Measurements from ENCODE around the gene GMPR. TPM values are rescaled to one million over a fixed set of nuclear protein-coding genes. Genes with fewer than 3 reads are reported as not detected.

Gene GMPR
- total RNA-seq, 2 donors from 2014 or later: 17.0 to 62.1 TPM

DNA sequence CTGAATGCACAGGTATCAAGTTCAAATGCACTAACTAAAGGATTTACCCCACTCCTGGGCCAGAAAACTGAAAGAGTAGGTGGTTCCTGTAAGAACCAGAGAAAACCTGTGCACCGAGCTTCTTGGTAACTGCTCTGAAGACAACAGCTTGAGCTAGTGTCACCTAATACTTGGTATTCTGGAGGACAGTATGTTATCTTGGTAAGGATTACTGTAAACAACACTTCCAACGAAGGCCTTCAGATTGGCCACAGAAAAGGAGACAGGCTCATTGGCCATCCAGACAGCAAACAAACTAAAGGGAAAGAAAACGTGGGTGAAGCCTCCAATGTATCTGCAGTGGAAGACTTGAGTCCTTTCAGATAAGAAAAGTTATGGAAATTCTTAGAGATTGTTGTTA is 61.5 kb downstream of the GMPR start:
- Histone ChIP-seq H3K4me3 (no peak overlapping the region), H3K4me1 (ENCODE audit: control insufficient read depth in 1 of 2, low read depth in 2 of 2) (no peaks in the 10 kb centered on the region), H3K36me3 (peaks cover 6% of the 10 kb centered on the region), H3K27ac (no peak overlapping the region), H3K27me3 (replicated peaks; ENCODE audit: insufficient read depth) (no peaks in the 10 kb centered on the region), H3K9me3 (no peaks in the 10 kb centered on the region)
- TF ChIP-seq, protein P1, sequence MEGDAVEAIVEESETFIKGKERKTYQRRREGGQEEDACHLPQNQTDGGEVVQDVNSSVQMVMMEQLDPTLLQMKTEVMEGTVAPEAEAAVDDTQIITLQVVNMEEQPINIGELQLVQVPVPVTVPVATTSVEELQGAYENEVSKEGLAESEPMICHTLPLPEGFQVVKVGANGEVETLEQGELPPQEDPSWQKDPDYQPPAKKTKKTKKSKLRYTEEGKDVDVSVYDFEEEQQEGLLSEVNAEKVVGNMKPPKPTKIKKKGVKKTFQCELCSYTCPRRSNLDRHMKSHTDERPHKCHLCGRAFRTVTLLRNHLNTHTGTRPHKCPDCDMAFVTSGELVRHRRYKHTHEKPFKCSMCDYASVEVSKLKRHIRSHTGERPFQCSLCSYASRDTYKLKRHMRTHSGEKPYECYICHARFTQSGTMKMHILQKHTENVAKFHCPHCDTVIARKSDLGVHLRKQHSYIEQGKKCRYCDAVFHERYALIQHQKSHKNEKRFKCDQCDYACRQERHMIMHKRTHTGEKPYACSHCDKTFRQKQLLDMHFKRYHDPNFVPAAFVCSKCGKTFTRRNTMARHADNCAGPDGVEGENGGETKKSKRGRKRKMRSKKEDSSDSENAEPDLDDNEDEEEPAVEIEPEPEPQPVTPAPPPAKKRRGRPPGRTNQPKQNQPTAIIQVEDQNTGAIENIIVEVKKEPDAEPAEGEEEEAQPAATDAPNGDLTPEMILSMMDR (IDR thresholded peaks at IDR 0.05): no peak
- no peak for DNase-seq (ENCODE audit: low spot score)
- ATAC-seq (ENCODE audit: insufficient number of reproducible peaks, low FRiP score, low read depth): no peak

DNA sequence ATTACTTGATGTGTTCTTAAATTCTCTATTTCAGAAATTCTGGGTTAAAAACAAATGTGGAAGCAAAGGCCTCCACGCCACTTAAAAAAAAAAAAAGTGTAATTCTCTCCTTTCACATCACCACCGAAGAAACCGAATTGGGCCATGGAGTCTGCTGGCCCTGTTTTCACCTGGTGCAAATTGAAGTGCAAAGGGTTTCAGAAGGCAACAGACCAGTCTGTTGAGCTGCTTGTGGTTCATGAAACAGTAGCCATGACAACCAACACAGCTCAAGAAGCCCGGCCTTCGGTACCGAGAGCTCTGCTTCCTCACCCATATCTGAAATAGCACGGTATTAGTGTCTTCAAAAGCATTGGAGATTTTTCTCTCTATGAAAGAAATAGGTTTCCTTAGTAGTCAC is 63.1 kb downstream of the GMPR start:
- DNase-seq (ENCODE audit: low spot score) (no peak), ATAC-seq (ENCODE audit: insufficient number of reproducible peaks, low FRiP score, low read depth) (no peak)
- Histone ChIP-seq H3K36me3 (peaks cover 11% of the 10 kb centered on the region), H3K4me1 (ENCODE audit: control insufficient read depth in 1 of 2, low read depth in 2 of 2) (no peaks in the 10 kb centered on the region), H3K27me3 (replicated peaks; ENCODE audit: insufficient read depth) (no peaks in the 10 kb centered on the region), H3K4me3 (no peak overlapping the region), H3K27ac (no peak overlapping the region), H3K9me3 (no peaks in the 10 kb centered on the region)
- TF ChIP-seq, protein P1 (IDR thresholded peaks at IDR 0.05): no peak

DNA sequence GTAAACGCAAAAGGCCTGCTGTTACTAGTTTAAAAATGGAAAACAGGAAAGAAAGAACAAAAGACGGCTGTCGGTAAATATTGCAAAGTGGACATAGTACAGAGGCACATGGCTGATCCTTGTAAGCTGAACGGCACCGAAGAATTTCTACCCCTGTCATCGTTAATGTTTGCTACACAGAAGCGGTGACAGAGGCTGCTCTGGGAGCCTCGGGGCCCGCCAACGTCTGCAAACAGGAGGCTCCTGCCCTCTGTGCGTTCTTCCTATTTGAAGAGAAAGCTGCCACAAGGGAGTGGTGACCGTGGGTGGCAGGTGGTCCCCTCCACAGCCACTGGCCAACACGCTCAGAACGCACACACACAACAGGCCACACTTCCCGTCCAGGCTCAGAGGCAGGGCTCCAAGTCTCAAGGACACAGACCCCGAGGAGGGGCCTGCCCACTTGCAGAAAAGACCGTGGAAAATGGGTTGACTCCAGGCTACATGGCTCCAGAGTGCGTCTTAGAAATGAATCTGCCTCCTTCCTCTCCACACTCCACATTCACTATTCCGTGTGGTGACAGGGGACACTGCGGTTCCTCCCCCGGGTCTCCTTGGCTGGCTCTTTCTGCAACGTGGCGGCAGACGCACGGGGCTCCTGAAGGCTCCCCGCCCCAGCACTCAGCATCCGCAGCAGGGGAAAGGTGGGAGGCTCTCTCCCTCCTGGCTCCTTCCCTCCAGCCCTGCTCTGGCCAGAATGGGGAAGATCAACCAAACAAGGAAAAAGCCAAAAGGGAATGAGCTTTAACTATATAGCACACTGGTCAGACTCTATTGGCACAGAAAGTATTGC is 64.5 kb downstream of the GMPR start:
- peaks cover 12% of the 10 kb centered on the region for H3K36me3 ChIP-seq
- no peaks in the 10 kb centered on the region for H3K9me3 ChIP-seq
- TF ChIP-seq, protein P1 (IDR thresholded peaks at IDR 0.05): no peak
- H3K27me3 ChIP-seq (replicated peaks; ENCODE audit: insufficient read depth): no peaks in the 10 kb centered on the region
- DNase-seq (ENCODE audit: low spot score): no peak
- no peaks in the 10 kb centered on the region for H3K4me1 ChIP-seq (ENCODE audit: control insufficient read depth in 1 of 2, low read depth in 2 of 2)
- H3K27ac ChIP-seq: no peak overlapping the region
- ATAC-seq (ENCODE audit: insufficient number of reproducible peaks, low FRiP score, low read depth): no peak
- H3K4me3 ChIP-seq: no peak overlapping the region

DNA sequence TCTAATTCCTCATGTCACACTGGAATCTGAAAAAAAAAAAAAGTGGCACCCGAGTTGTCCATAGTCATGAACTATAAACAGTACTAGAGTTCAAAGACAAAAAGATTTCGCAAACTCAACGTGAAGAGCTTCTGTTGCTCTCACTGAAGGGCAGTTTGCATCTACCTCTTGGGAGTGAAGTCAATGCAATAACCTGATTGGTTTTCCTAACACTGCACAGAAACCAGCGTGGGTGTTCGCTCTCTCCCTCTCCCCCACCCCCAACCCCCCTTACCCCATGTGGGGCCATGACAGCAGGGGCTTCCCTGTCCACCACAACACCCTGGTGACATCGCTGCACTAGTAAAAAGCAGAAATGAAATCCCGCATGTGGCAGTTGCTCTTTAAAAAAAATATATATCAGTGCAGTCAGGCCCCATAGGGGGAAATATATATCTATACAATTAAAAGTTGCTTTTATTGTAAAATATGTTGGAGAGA is 66.9 kb downstream of the GMPR start:
- no peaks in the 10 kb centered on the region for H3K9me3 ChIP-seq
- peaks cover 17% of the 10 kb centered on the region for H3K36me3 ChIP-seq
- ATAC-seq (ENCODE audit: insufficient number of reproducible peaks, low FRiP score, low read depth) (no peak), DNase-seq (ENCODE audit: low spot score) (no peak)
- no peaks in the 10 kb centered on the region for H3K4me1 ChIP-seq (ENCODE audit: control insufficient read depth in 1 of 2, low read depth in 2 of 2)
- TF ChIP-seq, protein P1 (IDR thresholded peaks at IDR 0.05): no peak
- H3K27ac ChIP-seq: no peak overlapping the region
- H3K4me3 ChIP-seq: no peak overlapping the region
- H3K27me3 ChIP-seq (replicated peaks; ENCODE audit: insufficient read depth): no peaks in the 10 kb centered on the region

DNA sequence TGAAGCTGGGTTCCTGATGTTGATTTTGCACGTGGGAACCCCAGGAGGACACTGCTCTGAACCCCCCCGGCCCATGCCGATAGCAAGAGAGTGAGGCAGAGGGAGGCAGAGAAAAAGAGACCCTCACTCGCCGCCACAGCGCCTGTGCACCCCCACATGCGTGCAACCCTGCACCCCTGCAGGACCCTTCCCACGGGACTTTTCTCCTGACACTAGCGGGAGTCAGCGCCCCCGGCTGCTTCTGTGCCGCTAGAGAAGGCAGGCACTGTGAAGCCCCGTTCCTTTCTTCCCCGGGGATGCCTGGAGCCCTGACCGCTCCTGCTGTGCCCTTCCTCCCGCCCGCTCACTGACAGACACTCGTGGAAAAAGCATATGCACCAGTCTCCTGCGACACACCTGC is 67.4 kb downstream of the GMPR start:
- no peaks in the 10 kb centered on the region for H3K9me3 ChIP-seq
- DNase-seq (ENCODE audit: low spot score) (no peak), ATAC-seq (ENCODE audit: insufficient number of reproducible peaks, low FRiP score, low read depth) (no peak)
- no peaks in the 10 kb centered on the region for H3K4me1 ChIP-seq (ENCODE audit: control insufficient read depth in 1 of 2, low read depth in 2 of 2)
- no peak overlapping the region for H3K4me3 ChIP-seq
- H3K27me3 ChIP-seq (replicated peaks; ENCODE audit: insufficient read depth): no peaks in the 10 kb centered on the region
- TF ChIP-seq, protein P1 (IDR thresholded peaks at IDR 0.05): no peak
- H3K27ac ChIP-seq: no peak overlapping the region
- H3K36me3 ChIP-seq: peaks cover 17% of the 10 kb centered on the region

All from thoracic aorta (tissue), 2 donors.